K562 (cell line): Measurements from ENCODE around the gene SEC31A.

Source experiments
- CBFB ChIP-seq: sonication (generic); formaldehyde crosslinking; IDR thresholded peaks from 2 replicates; pipeline ENCODE4 v1.4.0; 2020; ENCODE audit warnings: mild to moderate bottlenecking, missing genetic modification reagents
- CREB1 ChIP-seq, 2 experiments: sonication (generic) in 1 of 2; formaldehyde crosslinking in 1 of 2; IDR thresholded peaks; 2 replicates each; pipeline versions ENCODE4 v1.6.1 to v1.8.0; 2012 to 2022; ENCODE audit warnings: inconsistent platforms in 1 of 2, mild to moderate bottlenecking in 1 of 2, missing genetic modification reagents in 1 of 2, moderate library complexity in 1 of 2
- CREM ChIP-seq: IDR thresholded peaks from 2 replicates; pipeline ENCODE4 v1.6.1; 2014; ENCODE audit warnings: antibody characterized with exemption, low read depth
- CTCF ChIP-seq, 3 experiments: IDR thresholded peaks in 2 of 3; conservative IDR thresholded peaks in 1 of 3; 2 replicates each; pipeline ENCODE4 v1.5.1; 2011 to 2012; ENCODE audit warnings: low read length in 3 of 3, mild to moderate bottlenecking in 3 of 3, control low read depth in 2 of 3, improper control_type of control experiment in 1 of 3, inconsistent platforms in 1 of 3, low read depth in 1 of 3, mixed read lengths in 1 of 3, moderate library complexity in 1 of 3; ENCODE audit not compliant: insufficient read depth in 2 of 3
- EZH2 ChIP-seq: IDR thresholded peaks from 2 replicates; pipeline ENCODE4 v1.6.1; 2012; ENCODE audit warnings: low read depth, mild to moderate bottlenecking, inconsistent platforms, low read length, borderline replicate concordance
- FOXA1 ChIP-seq: fragments of 450-650 bp; IDR thresholded peaks from 2 replicates; pipeline ENCODE4 v1.6.1; 2016; ENCODE audit warnings: mild to moderate bottlenecking, borderline replicate concordance
- JUN ChIP-seq, 2 experiments: sonication (generic) in 1 of 2; formaldehyde crosslinking in 1 of 2; IDR thresholded peaks; 2 replicates each; pipeline versions ENCODE4 v1.6.1 to v1.8.0; 2012 to 2022; ENCODE audit warnings: borderline replicate concordance in 2 of 2, mild to moderate bottlenecking in 2 of 2, improper control_type of control experiment in 1 of 2, low read depth in 1 of 2, low read length in 1 of 2, missing genetic modification reagents in 1 of 2
- PATZ1 ChIP-seq: fragments of 250-450 bp; sonication (Bioruptor Pico); IDR thresholded peaks from 2 replicates; pipeline ENCODE4 v1.5.0; 2020; ENCODE audit warnings: mild to moderate bottlenecking, borderline replicate concordance
- SMARCC2 ChIP-seq: fragments of 450-650 bp; IDR thresholded peaks from 2 replicates; pipeline ENCODE4 v1.6.1; 2017; ENCODE audit warnings: antibody characterized with exemption, moderate library complexity, mild to moderate bottlenecking, low read depth
- YY1 ChIP-seq, 3 experiments: IDR thresholded peaks; 2 replicates each; pipeline ENCODE4 v1.6.1; 2011; ENCODE audit warnings: low read length in 2 of 3, mild to moderate bottlenecking in 2 of 3, moderate library complexity in 2 of 3, borderline replicate concordance in 1 of 3, control low read depth in 1 of 3, low read depth in 1 of 3; ENCODE audit not compliant: insufficient read depth in 3 of 3, insufficient replicate concordance in 2 of 3, control insufficient read depth in 1 of 3, insufficient read length in 1 of 3; ENCODE audit errors: extremely low read depth in 1 of 3
- ZNF23 ChIP-seq: fragments of 250-450 bp; sonication (Bioruptor Pico); IDR thresholded peaks from 2 replicates; pipeline ENCODE4 v1.4.0; 2020; ENCODE audit warnings: mild to moderate bottlenecking
- ZNF644 ChIP-seq: fragments of 200-800 bp; sonication (Bioruptor generic); IDR thresholded peaks from 2 replicates; pipeline ENCODE4 v1.6.1; 2016; ENCODE audit warnings: low read depth, missing genetic modification characterization, missing compliant biosample characterization

GRCh38 chr4:82779032-82779431 is 111.9 kb downstream of the SEC31A start:
- TF ChIP-seq ZNF23 (CRISPR knock-in tag) (no peak), CTCF (IDR thresholded peaks at IDR 0.05 in 2 of 3, conservative IDR thresholded peaks at IDR 0.05 in 1 of 3; ENCODE audit: insufficient read depth in 2 of 3, low read depth in 1 of 3, low read length in 3 of 3) (no peak), FOXA1 (no peak), JUN (IDR thresholded peaks at IDR 0.05; ENCODE audit: borderline replicate concordance, low read depth, low read length) (no peak), JUN (CRISPR knock-in tag; IDR thresholded peaks at IDR 0.05; ENCODE audit: borderline replicate concordance) (no peak), CREB1 (IDR thresholded peaks at IDR 0.05) (no peak), CREB1 (CRISPR knock-in tag; IDR thresholded peaks at IDR 0.05) (no peak), ZNF644 (tag) (no peak), CREM (no peak), CBFB (CRISPR knock-in tag) (no peak), SMARCC2 (no peak), EZH2 (no peak), PATZ1 (CRISPR knock-in tag) (no peak), YY1 (IDR thresholded peaks at IDR 0.05; ENCODE audit: borderline replicate concordance in 1 of 3, control insufficient read depth in 1 of 3, extremely low read depth in 1 of 3, insufficient read depth in 3 of 3, insufficient read length in 1 of 3, insufficient replicate concordance in 2 of 3, low read depth in 1 of 3, low read length in 2 of 3) (no peak)
